Measurements from ENCODE around the gene MAU2.

The MAU2 gene

GRCh38 chr19:19319732-19320360 lies 783 bp upstream of the MAU2 start:
- H3K4me1 ChIP-seq (ENCODE audit: control insufficient read depth, insufficient read depth, low read length), result peaks cover 4% of the 10 kb centered on the region
- H3K4me3 ChIP-seq (ENCODE audit: low read length), result peak overlapping the region; percentile 92
- peak overlapping the region; percentile 93 for H3K27ac ChIP-seq (ENCODE audit: low read depth, low read length)
- H3K36me3 ChIP-seq (ENCODE audit: control insufficient read depth, insufficient read depth, low read length), result no peaks in the 10 kb centered on the region
- H3K27me3 ChIP-seq (ENCODE audit: control insufficient read depth, insufficient read depth, low read length), result no peaks in the 10 kb centered on the region
- peak overlapping the region; percentile 86 for H3K9ac ChIP-seq (ENCODE audit: low read length)

- Histone ChIP-seq H3K4me1 (ENCODE audit: control insufficient read depth, insufficient read depth, low read length) (peaks cover 4% of the 10 kb centered on the region), H3K4me3 (ENCODE audit: low read length) (peak overlapping the region; percentile 92), H3K27ac (ENCODE audit: low read depth, low read length) (peak overlapping the region; percentile 93), H3K36me3 (ENCODE audit: control insufficient read depth, insufficient read depth, low read length) (no peaks in the 10 kb centered on the region), H3K9ac (ENCODE audit: low read length) (peak overlapping the region; percentile 96), H3K27me3 (ENCODE audit: control insufficient read depth, insufficient read depth, low read length) (no peaks in the 10 kb centered on the region)
Measured at GRCh38 chr19:19321141-19321577, 530 bp downstream of the MAU2 start.

- Histone ChIP-seq H3K4me1 (ENCODE audit: control insufficient read depth, insufficient read depth, low read length) (peaks cover 4% of the 10 kb centered on the region), H3K27ac (ENCODE audit: low read depth, low read length) (no peak overlapping the region), H3K9ac (ENCODE audit: low read length) (no peak overlapping the region), H3K4me3 (ENCODE audit: low read length) (no peak overlapping the region), H3K36me3 (ENCODE audit: control insufficient read depth, insufficient read depth, low read length) (peaks cover 2% of the 10 kb centered on the region), H3K27me3 (ENCODE audit: control insufficient read depth, insufficient read depth, low read length) (no peaks in the 10 kb centered on the region)
Measured at GRCh38 chr19:19324059-19324770, 3.6 kb downstream of the MAU2 start.

GRCh38 chr19:19327672-19328071 lies 7.0 kb downstream of the MAU2 start:
- H3K27me3 ChIP-seq (ENCODE audit: control insufficient read depth, insufficient read depth, low read length), result no peaks in the 10 kb centered on the region
- H3K36me3 ChIP-seq (ENCODE audit: control insufficient read depth, insufficient read depth, low read length), result peaks cover 12% of the 10 kb centered on the region
- H3K4me1 ChIP-seq (ENCODE audit: control insufficient read depth, insufficient read depth, low read length), result no peaks in the 10 kb centered on the region
- no peak overlapping the region for H3K27ac ChIP-seq (ENCODE audit: low read depth, low read length)
- H3K4me3 ChIP-seq (ENCODE audit: low read length), result no peak overlapping the region
- no peak overlapping the region for H3K9ac ChIP-seq (ENCODE audit: low read length)

- H3K36me3 ChIP-seq (ENCODE audit: control insufficient read depth, insufficient read depth, low read length), result peaks cover 20% of the 10 kb centered on the region
- no peak overlapping the region for H3K4me3 ChIP-seq (ENCODE audit: low read length)
- no peaks in the 10 kb centered on the region for H3K27me3 ChIP-seq (ENCODE audit: control insufficient read depth, insufficient read depth, low read length)
- H3K27ac ChIP-seq (ENCODE audit: low read depth, low read length), result no peak overlapping the region
- H3K4me1 ChIP-seq (ENCODE audit: control insufficient read depth, insufficient read depth, low read length), result no peaks in the 10 kb centered on the region
- H3K9ac ChIP-seq (ENCODE audit: low read length), result no peak overlapping the region
Measured at GRCh38 chr19:19329126-19329525, 8.5 kb downstream of the MAU2 start.

- Histone ChIP-seq H3K27me3 (ENCODE audit: control insufficient read depth, insufficient read depth, low read length) (no peaks in the 10 kb centered on the region), H3K27ac (ENCODE audit: low read depth, low read length) (no peak overlapping the region), H3K4me1 (ENCODE audit: control insufficient read depth, insufficient read depth, low read length) (no peaks in the 10 kb centered on the region), H3K36me3 (ENCODE audit: control insufficient read depth, insufficient read depth, low read length) (peaks cover 48% of the 10 kb centered on the region), H3K9ac (ENCODE audit: low read length) (no peak overlapping the region), H3K4me3 (ENCODE audit: low read length) (no peak overlapping the region)
Measured at GRCh38 chr19:19334063-19334988, 13.7 kb downstream of the MAU2 start.

GRCh38 chr19:19334989-19335344 lies 14.3 kb downstream of the MAU2 start:
- Histone ChIP-seq H3K27me3 (ENCODE audit: control insufficient read depth, insufficient read depth, low read length) (no peaks in the 10 kb centered on the region), H3K4me1 (ENCODE audit: control insufficient read depth, insufficient read depth, low read length) (no peaks in the 10 kb centered on the region), H3K27ac (ENCODE audit: low read depth, low read length) (no peak overlapping the region), H3K4me3 (ENCODE audit: low read length) (no peak overlapping the region), H3K36me3 (ENCODE audit: control insufficient read depth, insufficient read depth, low read length) (peaks cover 44% of the 10 kb centered on the region), H3K9ac (ENCODE audit: low read length) (no peak overlapping the region)

- no peak overlapping the region for H3K27ac ChIP-seq (ENCODE audit: low read depth, low read length)
- H3K27me3 ChIP-seq (ENCODE audit: control insufficient read depth, insufficient read depth, low read length), result no peaks in the 10 kb centered on the region
- H3K36me3 ChIP-seq (ENCODE audit: control insufficient read depth, insufficient read depth, low read length), result peaks cover 45% of the 10 kb centered on the region
- H3K9ac ChIP-seq (ENCODE audit: low read length), result no peak overlapping the region
- H3K4me1 ChIP-seq (ENCODE audit: control insufficient read depth, insufficient read depth, low read length), result no peaks in the 10 kb centered on the region
- H3K4me3 ChIP-seq (ENCODE audit: low read length), result no peak overlapping the region
Measured at GRCh38 chr19:19335408-19336158, 15.0 kb downstream of the MAU2 start.

- no peaks in the 10 kb centered on the region for H3K27me3 ChIP-seq (ENCODE audit: control insufficient read depth, insufficient read depth, low read length)
- H3K36me3 ChIP-seq (ENCODE audit: control insufficient read depth, insufficient read depth, low read length), result peaks cover 51% of the 10 kb centered on the region
- H3K4me1 ChIP-seq (ENCODE audit: control insufficient read depth, insufficient read depth, low read length), result no peaks in the 10 kb centered on the region
- no peak overlapping the region for H3K4me3 ChIP-seq (ENCODE audit: low read length)
- H3K9ac ChIP-seq (ENCODE audit: low read length), result no peak overlapping the region
- H3K27ac ChIP-seq (ENCODE audit: low read depth, low read length), result no peak overlapping the region
Measured at GRCh38 chr19:19336597-19336996, 16.0 kb downstream of the MAU2 start.

- Histone ChIP-seq H3K9ac (ENCODE audit: low read length) (no peak overlapping the region), H3K4me1 (ENCODE audit: control insufficient read depth, insufficient read depth, low read length) (no peaks in the 10 kb centered on the region), H3K4me3 (ENCODE audit: low read length) (no peak overlapping the region), H3K27ac (ENCODE audit: low read depth, low read length) (no peak overlapping the region), H3K27me3 (ENCODE audit: control insufficient read depth, insufficient read depth, low read length) (no peaks in the 10 kb centered on the region), H3K36me3 (ENCODE audit: control insufficient read depth, insufficient read depth, low read length) (peaks cover 54% of the 10 kb centered on the region)
Measured at GRCh38 chr19:19337120-19337519, 16.5 kb downstream of the MAU2 start.

GRCh38 chr19:19338082-19338481 lies 17.5 kb downstream of the MAU2 start:
- no peaks in the 10 kb centered on the region for H3K4me1 ChIP-seq (ENCODE audit: control insufficient read depth, insufficient read depth, low read length)
- no peak overlapping the region for H3K27ac ChIP-seq (ENCODE audit: low read depth, low read length)
- peaks cover 57% of the 10 kb centered on the region for H3K36me3 ChIP-seq (ENCODE audit: control insufficient read depth, insufficient read depth, low read length)
- H3K9ac ChIP-seq (ENCODE audit: low read length), result no peak overlapping the region
- H3K27me3 ChIP-seq (ENCODE audit: control insufficient read depth, insufficient read depth, low read length), result no peaks in the 10 kb centered on the region
- H3K4me3 ChIP-seq (ENCODE audit: low read length), result no peak overlapping the region

GRCh38 chr19:19341026-19341425 lies 20.4 kb downstream of the MAU2 start:
- H3K27ac ChIP-seq (ENCODE audit: low read depth, low read length), result no peak overlapping the region
- H3K27me3 ChIP-seq (ENCODE audit: control insufficient read depth, insufficient read depth, low read length), result no peaks in the 10 kb centered on the region
- H3K36me3 ChIP-seq (ENCODE audit: control insufficient read depth, insufficient read depth, low read length), result peaks cover 63% of the 10 kb centered on the region
- no peak overlapping the region for H3K4me3 ChIP-seq (ENCODE audit: low read length)
- H3K9ac ChIP-seq (ENCODE audit: low read length), result no peak overlapping the region
- H3K4me1 ChIP-seq (ENCODE audit: control insufficient read depth, insufficient read depth, low read length), result no peaks in the 10 kb centered on the region

Data from rectal smooth muscle tissue (tissue), 1 donor.